Smooth muscle cell (in vitro differentiated cells): ENCODE results near the gene ST7. TPM values are rescaled to one million over a fixed set of nuclear protein-coding genes. Genes with fewer than 3 reads are reported as not detected.

Source experiments
- DNase-seq: peaks from one replicate; lab custom pipeline; 2025; ENCODE audit not compliant: unreplicated experiment; lab: John Stamatoyannopoulos, UW
- H2AFZ ChIP-seq: fragments of 200-600 bp; sonication (generic); 2 replicates; pipeline ENCODE4 v1.6.0; 2016; ENCODE audit warnings: antibody characterized with exemption, low read depth, mild to moderate bottlenecking
- H3F3A ChIP-seq: fragments of 200-600 bp; sonication (generic); 2 replicates; pipeline ENCODE4 v1.6.0; 2017; ENCODE audit warnings: antibody characterized with exemption, low read depth
- H3K27ac ChIP-seq: fragments of 200-600 bp; sonication (generic); 2 replicates; pipeline ENCODE4 v1.5.1; 2016; ENCODE audit warnings: low read depth, mild to moderate bottlenecking
- H3K27me3 ChIP-seq: fragments of 200-600 bp; sonication (generic); 2 replicates; pipeline ENCODE4 v1.6.1; 2016; ENCODE audit warnings: low read depth, mild to moderate bottlenecking
- H3K36me3 ChIP-seq: fragments of 200-600 bp; sonication (generic); 2 replicates; pipeline ENCODE4 v1.5.1; 2016; ENCODE audit warnings: low read depth
- H3K4me1 ChIP-seq: fragments of 200-600 bp; sonication (generic); 2 replicates; pipeline ENCODE4 v1.5.1; 2016; ENCODE audit warnings: low read depth
- H3K4me2 ChIP-seq: fragments of 200-600 bp; sonication (generic); 2 replicates; pipeline ENCODE4 v1.6.0; 2016; ENCODE audit warnings: mild to moderate bottlenecking
- H3K4me3 ChIP-seq: fragments of 200-600 bp; sonication (generic); 2 replicates; pipeline ENCODE4 v1.5.1; 2016; ENCODE audit warnings: mild to moderate bottlenecking
- H3K79me2 ChIP-seq: fragments of 200-600 bp; sonication (generic); 2 replicates; pipeline ENCODE4 v1.6.0; 2016; ENCODE audit warnings: low read depth, mild to moderate bottlenecking
- H3K9ac ChIP-seq: fragments of 200-600 bp; sonication (generic); 2 replicates; pipeline ENCODE4 v1.6.0; 2016; ENCODE audit warnings: low read depth
- H3K9me3 ChIP-seq: fragments of 200-600 bp; sonication (generic); replicated peaks from 2 replicates; pipeline ENCODE4 v1.5.1; 2016; ENCODE audit warnings: low read depth
- H4K20me1 ChIP-seq: fragments of 200-600 bp; sonication (generic); 2 replicates; pipeline ENCODE4 v1.6.0; 2016; ENCODE audit warnings: low read depth
- CTCF ChIP-seq: fragments of 200-600 bp; sonication (generic); IDR thresholded peaks from 2 replicates; pipeline ENCODE4 v1.5.1; 2017; ENCODE audit warnings: borderline replicate concordance, mild to moderate bottlenecking, antibody characterized with exemption; ENCODE audit not compliant: insufficient read depth, poor library complexity, severe bottlenecking
- WGBS: methylation state at CpG from one replicate; pipeline ENCODE4 v1.1.7; 2016; ENCODE audit warnings: low lambda C conversion rate; 5-methylcytosine and 5-hydroxymethylcytosine counted together
- polyA plus RNA-seq: library from polyadenylated mRNA; unstranded; fragments of >200 nt; fragmentation: Nextera tagmentation; extraction: Ambion mirVana; gene quantifications from 2 replicates; pipeline ENCODE4 v1.2.1, GENCODE V29; 2016
- total RNA-seq: library from RNA; depleted of rRNA; stranded (reverse); fragments of >200 nt; gene quantifications from 2 replicates; pipeline ENCODE4 v1.2.3, GENCODE V29; 2014

ST7 gene
- total and polyA plus RNA-seq, 2 experiments from 2014 or later = 23.2 to 26.1 TPM

GRCh38 chr7:116966601-116967000, 13.3 kb downstream of the ST7 start:
- Histone ChIP-seq H3K79me2 (peaks cover 87% of the 10 kb centered on the region), H4K20me1 (peaks cover 86% of the 10 kb centered on the region), H3K9me3 (no peaks in the 10 kb centered on the region)

GRCh38 chr7:116967254-116967922, 14.1 kb downstream of the ST7 start:
- H3K27me3 ChIP-seq = no peaks in the 10 kb centered on the region
- no peak for TF ChIP-seq CTCF
- H3K4me3 ChIP-seq = no peak overlapping the region
- H3K9me3 ChIP-seq = no peaks in the 10 kb centered on the region
- peaks cover 88% of the 10 kb centered on the region for H4K20me1 ChIP-seq
- no peak overlapping the region for H3K27ac ChIP-seq
- H3K9ac ChIP-seq = no peak overlapping the region
- no peaks in the 10 kb centered on the region for H3K36me3 ChIP-seq
- no peak overlapping the region for H2AFZ ChIP-seq
- 91% methylated on average over 5 of the region's 5 CpGs for WGBS
- H3K4me2 ChIP-seq = no peak overlapping the region
- H3K79me2 ChIP-seq = peaks cover 81% of the 10 kb centered on the region
- DNase-seq = no peak
- no peaks in the 10 kb centered on the region for H3F3A ChIP-seq
- no peaks in the 10 kb centered on the region for H3K4me1 ChIP-seq

More at GRCh38 chr7:116966601-116967000, 13.3 kb downstream of the ST7 start:
- Histone ChIP-seq H3K36me3 (no peaks in the 10 kb centered on the region), H3K27ac (no peak overlapping the region), H2AFZ (no peak overlapping the region), H3F3A (no peaks in the 10 kb centered on the region), H3K4me3 (no peak overlapping the region), H3K27me3 (no peaks in the 10 kb centered on the region), H3K4me1 (no peaks in the 10 kb centered on the region), H3K9ac (no peak overlapping the region), H3K4me2 (no peak overlapping the region)
- TF ChIP-seq CTCF = no peak
- DNase-seq = no peak

- no peak overlapping the region for H3K27ac ChIP-seq
- TF ChIP-seq CTCF = no peak
- H3K4me3 ChIP-seq = no peak overlapping the region
- H2AFZ ChIP-seq = no peak overlapping the region
- WGBS = 97% methylated on average over 1 of the region's 1 CpG
- H3K9me3 ChIP-seq = no peaks in the 10 kb centered on the region
- H3K4me1 ChIP-seq = no peaks in the 10 kb centered on the region
- no peaks in the 10 kb centered on the region for H3K36me3 ChIP-seq
- no peaks in the 10 kb centered on the region for H3F3A ChIP-seq
- H3K79me2 ChIP-seq = peaks cover 79% of the 10 kb centered on the region
- H4K20me1 ChIP-seq = peaks cover 85% of the 10 kb centered on the region
- no peak overlapping the region for H3K4me2 ChIP-seq
- H3K9ac ChIP-seq = no peak overlapping the region
- H3K27me3 ChIP-seq = no peaks in the 10 kb centered on the region
- DNase-seq = no peak
Measured at GRCh38 chr7:116967983-116968382, 14.7 kb downstream of the ST7 start.

- TF ChIP-seq CTCF = no peak
- Histone ChIP-seq H3K27ac (no peak overlapping the region), H4K20me1 (peaks cover 79% of the 10 kb centered on the region), H3K79me2 (peaks cover 79% of the 10 kb centered on the region), H3F3A (no peaks in the 10 kb centered on the region), H3K9ac (no peak overlapping the region), H3K9me3 (no peaks in the 10 kb centered on the region), H3K27me3 (no peaks in the 10 kb centered on the region), H3K4me1 (no peaks in the 10 kb centered on the region), H3K4me2 (no peak overlapping the region), H3K36me3 (no peaks in the 10 kb centered on the region), H3K4me3 (no peak overlapping the region), H2AFZ (no peak overlapping the region)
- DNase-seq = no peak
Measured at GRCh38 chr7:116968631-116969030, 15.3 kb downstream of the ST7 start.
